Loucy (cell line): ENCODE measurements around the gene GPC4.

Source experiments
- H2AFZ ChIP-seq: fragments of 200-600 bp; sonication (generic); 2 replicates; pipeline ENCODE4 v1.6.0; 2016; ENCODE audit warnings: antibody characterized with exemption, mild to moderate bottlenecking, low read length, moderate library complexity
- H3F3A ChIP-seq: fragments of 200-600 bp; 2 replicates; pipeline ENCODE4 v1.6.0; 2016; ENCODE audit warnings: antibody characterized with exemption, low read depth, mild to moderate bottlenecking
- H3K27me3 ChIP-seq: fragments of 200-600 bp; sonication (generic); 2 replicates; pipeline ENCODE4 v1.6.1; 2014; ENCODE audit warnings: low read length, mild to moderate bottlenecking; ENCODE audit not compliant: insufficient read depth, poor library complexity, severe bottlenecking
- H3K36me3 ChIP-seq: fragments of 200-600 bp; sonication (generic); 2 replicates; pipeline ENCODE4 v1.6.1; 2016; ENCODE audit warnings: low read length; ENCODE audit not compliant: insufficient read depth
- H3K4me1 ChIP-seq: fragments of 200-600 bp; sonication (generic); 2 replicates; pipeline ENCODE4 v1.5.1; 2014; ENCODE audit warnings: low read length, mild to moderate bottlenecking; ENCODE audit not compliant: insufficient read depth, poor library complexity, severe bottlenecking
- H3K4me2 ChIP-seq: fragments of 200-600 bp; sonication (generic); 2 replicates; pipeline ENCODE4 v1.6.0; 2014; ENCODE audit warnings: antibody characterized with exemption, low read length, low read depth, mild to moderate bottlenecking; ENCODE audit not compliant: poor library complexity, severe bottlenecking
- H3K4me3 ChIP-seq: fragments of 200-600 bp; sonication (generic); 2 replicates; pipeline ENCODE4 v1.5.1; 2014; ENCODE audit warnings: low read length, mild to moderate bottlenecking, mixed read lengths; ENCODE audit not compliant: poor library complexity, severe bottlenecking
- H3K79me2 ChIP-seq: fragments of 200-600 bp; sonication (generic); 2 replicates; pipeline ENCODE4 v1.6.1; 2014; ENCODE audit warnings: low read length; ENCODE audit not compliant: insufficient read depth
- H3K9ac ChIP-seq: fragments of 200-600 bp; sonication (generic); 2 replicates; pipeline ENCODE4 v1.6.0; 2014; ENCODE audit warnings: mild to moderate bottlenecking, low read depth, low read length, moderate library complexity; ENCODE audit not compliant: poor library complexity, severe bottlenecking
- H3K9me2 ChIP-seq: fragments of 200-600 bp; sonication (generic); replicated peaks from 2 replicates; pipeline ENCODE4 v1.6.1; 2016; ENCODE audit warnings: low read depth, low read length, mixed read lengths
- H3K9me3 ChIP-seq: fragments of 200-600 bp; sonication (generic); 2 replicates; pipeline ENCODE4 v1.6.1; 2014; ENCODE audit warnings: mild to moderate bottlenecking, antibody characterized with exemption, low read length, low read depth; ENCODE audit not compliant: insufficient read depth
- H4K20me1 ChIP-seq: fragments of 200-600 bp; sonication (generic); 2 replicates; pipeline ENCODE4 v1.6.0; 2014; ENCODE audit warnings: antibody characterized with exemption, low read length, mild to moderate bottlenecking; ENCODE audit not compliant: insufficient read depth, poor library complexity, severe bottlenecking
- EZH2phosphoT487 ChIP-seq: fragments of 200-600 bp; IDR thresholded peaks from 2 replicates; pipeline ENCODE4 v1.6.1; 2018; ENCODE audit warnings: antibody characterized with exemption, mild to moderate bottlenecking, moderate library complexity, borderline replicate concordance
- TF ChIP-seq, protein P1 (sequence below): fragments of 200-600 bp; sonication (generic); conservative IDR thresholded peaks from 2 replicates; pipeline ENCODE4 v1.5.1; 2014; ENCODE audit warnings: mild to moderate bottlenecking, antibody characterized with exemption, low read length

GPC4 gene

DNA sequence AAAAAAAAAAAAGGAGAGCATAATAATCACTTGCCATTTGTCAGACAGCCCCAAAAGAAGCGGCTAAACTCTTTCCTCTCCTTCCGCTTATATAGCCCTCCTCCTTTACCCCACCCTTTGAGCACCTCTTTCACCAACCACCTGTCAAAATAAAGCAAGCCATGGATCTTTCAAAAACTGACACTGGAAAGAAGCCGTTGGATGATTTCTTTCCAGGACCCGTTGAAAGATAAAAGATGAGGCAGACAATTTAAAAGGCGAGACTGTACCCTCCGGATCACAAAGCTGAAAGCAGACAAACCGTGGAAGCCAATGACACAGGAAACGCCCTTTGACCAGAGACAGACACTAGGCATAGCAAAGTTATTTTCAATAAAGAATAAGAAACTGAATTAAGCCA is 22.6 kb downstream of the GPC4 start:
- H3K79me2 ChIP-seq: no peaks in the 10 kb centered on the region
- H3K9me3 ChIP-seq: no peaks in the 10 kb centered on the region
- no peaks in the 10 kb centered on the region for H3K27me3 ChIP-seq
- H3K4me2 ChIP-seq: no peak overlapping the region
- H4K20me1 ChIP-seq: no peaks in the 10 kb centered on the region
- no peak overlapping the region for H3K9ac ChIP-seq
- no peaks in the 10 kb centered on the region for H3K4me1 ChIP-seq
- no peak overlapping the region for H3K4me3 ChIP-seq
- TF ChIP-seq EZH2phosphoT487: no peak
- TF ChIP-seq, protein P1, sequence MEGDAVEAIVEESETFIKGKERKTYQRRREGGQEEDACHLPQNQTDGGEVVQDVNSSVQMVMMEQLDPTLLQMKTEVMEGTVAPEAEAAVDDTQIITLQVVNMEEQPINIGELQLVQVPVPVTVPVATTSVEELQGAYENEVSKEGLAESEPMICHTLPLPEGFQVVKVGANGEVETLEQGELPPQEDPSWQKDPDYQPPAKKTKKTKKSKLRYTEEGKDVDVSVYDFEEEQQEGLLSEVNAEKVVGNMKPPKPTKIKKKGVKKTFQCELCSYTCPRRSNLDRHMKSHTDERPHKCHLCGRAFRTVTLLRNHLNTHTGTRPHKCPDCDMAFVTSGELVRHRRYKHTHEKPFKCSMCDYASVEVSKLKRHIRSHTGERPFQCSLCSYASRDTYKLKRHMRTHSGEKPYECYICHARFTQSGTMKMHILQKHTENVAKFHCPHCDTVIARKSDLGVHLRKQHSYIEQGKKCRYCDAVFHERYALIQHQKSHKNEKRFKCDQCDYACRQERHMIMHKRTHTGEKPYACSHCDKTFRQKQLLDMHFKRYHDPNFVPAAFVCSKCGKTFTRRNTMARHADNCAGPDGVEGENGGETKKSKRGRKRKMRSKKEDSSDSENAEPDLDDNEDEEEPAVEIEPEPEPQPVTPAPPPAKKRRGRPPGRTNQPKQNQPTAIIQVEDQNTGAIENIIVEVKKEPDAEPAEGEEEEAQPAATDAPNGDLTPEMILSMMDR: no peak
- H3K36me3 ChIP-seq: no peaks in the 10 kb centered on the region
- H3F3A ChIP-seq: no peaks in the 10 kb centered on the region
- no peaks in the 10 kb centered on the region for H3K9me2 ChIP-seq
- no peak overlapping the region for H2AFZ ChIP-seq

- Histone ChIP-seq H3K4me3 (no peak overlapping the region), H3F3A (no peaks in the 10 kb centered on the region), H3K4me2 (no peak overlapping the region), H3K9me3 (no peaks in the 10 kb centered on the region), H2AFZ (no peak overlapping the region), H3K9ac (no peak overlapping the region), H3K9me2 (no peaks in the 10 kb centered on the region), H3K4me1 (no peaks in the 10 kb centered on the region), H3K27me3 (no peaks in the 10 kb centered on the region), H3K36me3 (no peaks in the 10 kb centered on the region), H4K20me1 (no peaks in the 10 kb centered on the region), H3K79me2 (no peaks in the 10 kb centered on the region)
- TF ChIP-seq, protein P1: no peak
- TF ChIP-seq EZH2phosphoT487: no peak
These were observed 24.2 kb downstream of the GPC4 start for GRCh38 chrX:133391111-133391510.

DNA sequence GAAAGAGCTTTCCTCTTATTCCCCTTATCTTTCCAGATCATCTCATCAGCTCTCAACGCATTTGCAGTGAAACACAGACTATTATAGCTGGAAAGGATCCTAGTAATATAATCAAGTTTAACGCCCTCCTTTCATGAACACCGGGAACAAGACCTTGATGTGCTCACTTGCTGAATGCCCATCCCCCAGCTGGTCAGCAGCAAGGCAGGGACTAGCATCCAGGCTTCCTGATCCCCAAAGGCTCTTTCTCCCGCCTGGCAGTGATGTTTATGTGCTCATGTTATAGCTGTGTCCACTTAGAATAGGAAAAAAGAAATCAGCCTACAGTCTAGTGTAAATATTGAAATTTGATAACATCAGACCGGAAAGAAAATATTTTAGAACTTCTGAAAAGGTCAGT is 24.6 kb downstream of the GPC4 start:
- Histone ChIP-seq H4K20me1 (no peaks in the 10 kb centered on the region), H3K4me3 (no peak overlapping the region), H3K9ac (no peak overlapping the region), H3K27me3 (no peaks in the 10 kb centered on the region), H3F3A (no peaks in the 10 kb centered on the region), H3K9me2 (no peaks in the 10 kb centered on the region), H3K36me3 (no peaks in the 10 kb centered on the region), H2AFZ (no peak overlapping the region), H3K79me2 (no peaks in the 10 kb centered on the region), H3K4me1 (no peaks in the 10 kb centered on the region), H3K4me2 (no peak overlapping the region), H3K9me3 (no peaks in the 10 kb centered on the region)
- no peak for TF ChIP-seq EZH2phosphoT487
- TF ChIP-seq, protein P1: no peak
